NCI-H510A treated with DMSO at 0.1 percent for 48 hours (cell line): ENCODE measurements around the gene PDS5B.
"Not testable (repeated sequence)": the region's sequence is repeated elsewhere in the genome, so short reads cannot be mapped to it uniquely, and the experiment has no call there.

Source experiments
- DNase-seq: peaks from one replicate; lab custom pipeline; 2025; lab: John Stamatoyannopoulos, UW

Gene PDS5B

DNA sequence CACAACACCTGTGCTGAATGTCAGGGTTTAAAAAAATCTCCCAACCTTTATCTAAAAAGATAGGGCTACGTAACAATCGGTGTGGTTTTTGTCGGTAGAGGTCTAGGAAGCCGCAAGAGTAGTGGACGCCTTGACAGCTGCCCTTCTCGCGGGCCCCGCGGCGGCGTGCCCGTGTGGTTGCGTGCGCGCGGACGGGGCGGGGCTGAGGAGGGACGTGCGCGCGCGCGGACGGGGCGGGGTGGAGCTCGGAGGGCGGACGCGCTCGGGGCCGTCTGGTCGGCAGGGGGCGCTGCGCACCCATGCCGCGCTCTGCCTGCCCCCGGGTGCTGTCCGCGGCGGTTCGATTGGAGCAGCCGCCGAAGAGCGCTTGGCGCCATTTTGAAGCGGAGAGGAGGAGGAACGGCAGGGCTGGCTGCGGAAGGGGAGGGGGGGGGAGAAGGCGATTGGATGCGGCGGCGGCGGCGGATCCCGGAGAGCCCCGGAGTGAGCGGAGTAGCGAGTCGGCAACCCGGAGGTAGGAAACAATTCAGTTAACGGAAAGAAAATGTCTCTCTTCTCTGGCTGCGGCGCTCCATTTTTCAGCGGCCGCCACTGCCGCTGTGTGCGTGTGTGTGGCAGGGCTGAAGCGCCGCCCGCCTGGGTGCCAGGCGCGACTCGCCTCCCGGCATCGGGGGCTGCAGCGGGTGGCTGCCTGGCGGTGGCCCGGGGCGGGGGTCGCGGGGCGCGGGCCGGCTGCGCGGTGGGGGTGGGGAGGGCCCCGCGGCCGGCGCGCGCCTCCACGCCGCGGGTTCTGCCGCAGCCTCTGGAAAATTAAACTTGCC is at the start of gene PDS5B:
PDS5B (plus strand) TSS at position 373 of the 821 bp plus-strand sequence. CDS start 62,321 bp downstream, outside the sequence.
- peak; percentile 80 for DNase-seq

DNA sequence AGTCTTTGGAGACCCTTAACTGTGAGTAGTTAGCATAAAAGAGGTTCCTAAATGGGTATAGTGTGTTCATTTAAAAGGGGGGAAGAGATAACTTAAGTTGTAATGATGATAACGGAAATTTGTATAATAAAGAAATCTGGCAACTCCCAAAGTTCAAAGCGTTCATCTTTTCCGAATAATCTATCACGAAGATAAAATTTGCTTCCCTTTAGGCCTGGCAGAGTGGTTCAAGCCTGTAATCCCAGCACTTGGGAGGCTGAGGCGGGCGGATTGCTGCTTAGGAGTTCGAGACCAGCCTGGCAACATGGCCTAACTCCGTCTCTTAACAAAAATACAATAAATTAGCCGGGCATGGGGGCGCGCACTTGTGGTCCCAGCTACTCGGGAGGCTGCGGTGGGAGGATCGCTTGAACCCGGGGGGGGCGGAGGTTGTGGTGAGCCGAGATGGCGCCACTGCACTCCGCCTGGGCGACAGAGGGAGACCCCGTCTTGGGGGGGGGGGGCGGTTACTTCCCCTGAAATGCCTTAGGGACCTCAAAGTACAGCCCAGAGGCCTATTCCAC is 48.6 kb upstream of the PDS5B start:
- no peak for DNase-seq

- DNase-seq, result no peak
Measured at GRCh38 chr13:32538143-32538620, 48.1 kb upstream of the PDS5B start.

DNA sequence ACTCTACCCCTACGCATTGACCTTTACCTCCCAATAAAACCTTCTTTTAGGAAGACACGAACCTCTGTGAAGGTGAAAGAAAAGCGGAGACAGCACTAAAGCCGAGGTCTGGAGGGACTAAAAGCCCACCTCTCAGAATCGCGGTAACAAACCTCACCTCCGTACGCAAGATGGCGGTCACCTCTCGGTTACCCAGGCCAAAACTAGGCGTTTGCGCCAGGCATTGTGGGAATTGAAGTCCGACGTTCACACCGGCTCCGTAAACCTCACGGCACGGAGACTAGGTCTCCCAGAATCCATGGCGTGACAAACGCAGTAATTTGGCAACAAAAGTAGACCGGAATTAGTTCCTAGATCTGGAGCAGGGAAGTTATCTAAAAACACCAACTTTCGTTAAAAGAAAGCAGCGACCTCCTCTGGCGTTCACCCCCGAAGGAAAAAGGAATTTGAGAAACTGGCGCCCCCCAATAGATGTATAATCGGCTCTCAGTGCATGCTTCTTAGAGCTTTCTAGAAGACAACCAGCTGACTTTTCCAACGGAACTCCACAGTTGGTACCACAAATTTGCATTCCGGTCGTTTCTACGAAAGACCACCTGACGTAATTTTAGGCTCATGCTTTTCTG is 47.5 kb upstream of the PDS5B start, which contains the start of gene N4BP2L2:
N4BP2L2 (minus strand) TSS at position 175 of the 626 bp plus-strand sequence. CDS start 1,768 bp downstream, outside the sequence.
- peak; percentile 78 for DNase-seq

DNA sequence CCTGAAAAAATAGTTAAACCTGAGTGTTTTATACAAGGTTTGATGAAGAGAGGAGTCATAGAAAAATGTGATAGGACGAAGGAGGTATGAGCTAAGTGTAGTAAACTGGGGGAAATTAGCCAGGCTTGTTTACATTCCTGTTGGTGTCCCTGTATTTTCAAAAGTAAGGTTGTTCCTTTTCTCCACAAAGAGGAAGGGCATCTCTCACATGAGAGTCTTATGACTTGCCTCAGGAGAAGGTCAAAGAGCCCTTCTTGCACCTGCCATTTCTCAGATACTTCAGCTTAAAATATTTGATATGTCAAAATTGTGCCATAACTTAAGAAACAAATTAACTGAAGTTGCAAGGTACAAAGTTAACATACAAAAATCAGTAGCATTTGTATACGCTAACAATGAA is 44.0 kb upstream of the PDS5B start:
- DNase-seq, result no peak

GRCh38 chr13:32545083-32545482 is 41.2 kb upstream of the PDS5B start:
- DNase-seq, result no peak

DNA sequence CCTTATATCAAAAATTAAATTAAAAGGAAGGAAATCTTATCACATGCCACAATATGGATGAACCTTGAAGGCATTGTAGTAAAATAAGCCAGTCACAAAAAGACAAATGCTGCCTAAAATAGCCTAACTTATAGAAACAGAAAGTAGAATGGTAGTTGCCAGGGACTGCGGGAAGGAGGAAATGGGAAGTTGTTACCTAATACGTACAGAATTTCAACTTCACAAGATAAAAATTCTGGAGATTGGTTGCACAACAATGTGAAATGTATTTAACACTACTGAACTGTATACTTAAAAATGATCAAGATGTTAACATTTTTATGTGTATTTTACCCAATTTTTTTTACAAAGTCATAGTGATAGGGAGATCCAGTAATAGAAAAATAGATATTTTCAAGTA is 37.4 kb upstream of the PDS5B start:
- DNase-seq, result no peak

GRCh38 chr13:32549788-32550187 is 36.5 kb upstream of the PDS5B start:
- DNase-seq, result no peak

DNA sequence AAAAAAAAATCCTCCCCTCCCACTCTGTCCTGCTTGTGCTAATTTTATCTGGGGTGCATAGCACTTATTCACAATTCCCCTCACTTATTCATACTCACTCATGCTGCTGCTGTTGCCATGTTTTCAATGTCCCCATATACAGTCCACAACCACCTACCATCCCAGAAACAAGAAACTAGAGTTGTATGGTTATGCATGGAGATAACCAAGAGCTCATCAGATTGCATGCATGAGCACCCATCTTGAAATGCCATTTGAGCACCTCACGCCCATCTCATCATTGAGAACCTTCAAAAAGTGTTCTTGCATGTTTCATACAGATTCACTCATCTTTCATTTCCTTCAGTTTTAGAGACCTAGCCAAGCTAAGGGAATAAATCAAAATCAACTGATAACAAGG is 32.5 kb upstream of the PDS5B start:
- DNase-seq, result no peak

DNA sequence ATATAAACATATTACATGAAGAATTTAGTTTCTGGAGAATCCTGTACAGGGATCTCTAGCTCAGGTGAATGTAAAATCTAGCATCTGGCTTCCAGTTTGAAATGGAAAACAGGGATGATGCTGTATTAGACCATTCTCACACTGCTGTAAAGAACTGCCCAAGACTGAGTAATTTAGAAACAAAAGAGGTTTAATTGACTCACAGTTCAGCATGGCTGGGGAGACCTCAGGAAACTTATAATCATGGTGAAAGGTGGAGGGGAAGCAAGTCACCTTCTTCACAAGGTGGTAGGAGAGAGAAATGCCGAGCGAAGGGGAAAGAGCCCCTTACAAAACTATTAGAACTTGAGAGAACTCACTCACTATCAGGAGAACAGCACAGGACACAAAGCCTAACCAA is 30.6 kb upstream of the PDS5B start:
- no peak for DNase-seq

DNA sequence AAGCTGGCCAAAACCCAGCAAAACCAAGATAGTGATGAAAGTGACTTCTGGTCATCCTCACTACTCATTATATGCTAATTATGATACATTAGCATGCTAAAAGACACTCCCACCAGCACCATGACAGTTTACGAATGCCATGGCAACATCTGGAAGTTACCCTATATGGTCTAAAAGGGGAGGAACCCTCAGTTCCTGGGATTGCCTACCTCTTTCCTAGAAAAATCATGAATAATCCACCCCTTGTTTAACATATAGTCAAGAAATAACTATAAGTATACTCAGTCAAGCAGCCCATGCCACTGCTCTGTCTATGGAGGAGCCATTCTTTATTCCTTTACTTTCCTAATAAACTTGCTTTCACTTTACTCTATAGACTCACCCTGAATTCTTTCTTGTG is 25.4 kb upstream of the PDS5B start:
- not testable (repeated sequence) for DNase-seq

- not testable (repeated sequence) for DNase-seq
Measured at GRCh38 chr13:32575687-32576086, 10.6 kb upstream of the PDS5B start.

GRCh38 chr13:32577032-32577431 is 9.2 kb upstream of the PDS5B start:
- no peak for DNase-seq

DNA sequence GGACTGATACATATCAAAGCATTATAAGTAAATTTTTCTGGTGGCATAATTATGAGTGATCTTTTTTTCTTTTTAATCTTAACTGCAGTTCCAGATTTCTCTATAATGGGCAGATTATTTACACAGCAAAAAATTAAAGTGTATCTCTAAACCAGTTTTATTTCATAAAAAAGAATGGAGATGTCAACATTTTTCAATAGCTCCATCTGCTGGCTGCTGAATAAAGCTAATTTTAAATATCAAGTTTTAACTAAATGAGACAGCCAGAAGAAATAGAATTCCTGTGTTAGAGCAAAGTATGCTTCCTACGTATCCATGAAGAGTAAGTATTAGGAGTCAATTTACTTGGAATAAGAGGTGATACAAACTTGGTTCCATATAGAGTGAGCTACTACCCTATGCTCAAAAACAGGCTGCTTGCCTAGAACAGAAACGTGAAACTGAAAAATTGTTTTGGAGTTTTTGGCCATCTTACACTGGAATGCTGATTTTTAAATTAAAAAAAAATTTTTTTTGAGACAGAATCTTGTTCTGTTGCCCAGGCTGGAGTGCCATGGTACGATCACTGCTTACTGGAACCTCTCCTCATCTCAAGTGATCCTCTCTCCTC is 5.0 kb upstream of the PDS5B start:
- DNase-seq, result no peak

- no peak for DNase-seq
Measured at GRCh38 chr13:32582281-32582680, 4.0 kb upstream of the PDS5B start.

GRCh38 chr13:32582991-32583390 is 3.3 kb upstream of the PDS5B start:
- DNase-seq, result no peak

DNA sequence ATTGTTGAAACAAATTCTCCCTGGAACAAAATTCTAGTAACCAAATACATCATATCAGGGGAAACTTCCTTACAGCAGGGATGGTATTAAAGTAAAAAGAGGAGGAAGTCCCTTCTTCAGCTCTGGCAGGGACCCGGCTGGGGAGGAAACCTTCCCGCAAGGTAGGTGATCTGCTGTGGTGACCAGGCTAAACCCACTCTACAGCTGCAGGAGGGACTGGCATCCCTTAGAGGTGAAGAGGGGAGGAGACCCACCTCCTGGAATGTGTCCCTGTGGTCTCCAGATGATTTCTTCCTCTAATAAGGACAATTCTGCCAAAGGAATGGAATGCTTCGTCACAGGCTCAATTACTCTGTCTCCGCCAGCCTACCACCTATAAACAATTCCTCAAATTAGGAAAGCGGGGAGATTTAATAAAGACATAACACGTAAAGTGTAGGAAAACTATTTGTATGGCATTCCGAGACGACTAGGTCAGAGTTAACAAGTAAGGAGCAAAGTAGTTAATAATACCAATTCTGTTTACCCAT is 637 bp upstream of the PDS5B start:
- DNase-seq, result no peak

DNA sequence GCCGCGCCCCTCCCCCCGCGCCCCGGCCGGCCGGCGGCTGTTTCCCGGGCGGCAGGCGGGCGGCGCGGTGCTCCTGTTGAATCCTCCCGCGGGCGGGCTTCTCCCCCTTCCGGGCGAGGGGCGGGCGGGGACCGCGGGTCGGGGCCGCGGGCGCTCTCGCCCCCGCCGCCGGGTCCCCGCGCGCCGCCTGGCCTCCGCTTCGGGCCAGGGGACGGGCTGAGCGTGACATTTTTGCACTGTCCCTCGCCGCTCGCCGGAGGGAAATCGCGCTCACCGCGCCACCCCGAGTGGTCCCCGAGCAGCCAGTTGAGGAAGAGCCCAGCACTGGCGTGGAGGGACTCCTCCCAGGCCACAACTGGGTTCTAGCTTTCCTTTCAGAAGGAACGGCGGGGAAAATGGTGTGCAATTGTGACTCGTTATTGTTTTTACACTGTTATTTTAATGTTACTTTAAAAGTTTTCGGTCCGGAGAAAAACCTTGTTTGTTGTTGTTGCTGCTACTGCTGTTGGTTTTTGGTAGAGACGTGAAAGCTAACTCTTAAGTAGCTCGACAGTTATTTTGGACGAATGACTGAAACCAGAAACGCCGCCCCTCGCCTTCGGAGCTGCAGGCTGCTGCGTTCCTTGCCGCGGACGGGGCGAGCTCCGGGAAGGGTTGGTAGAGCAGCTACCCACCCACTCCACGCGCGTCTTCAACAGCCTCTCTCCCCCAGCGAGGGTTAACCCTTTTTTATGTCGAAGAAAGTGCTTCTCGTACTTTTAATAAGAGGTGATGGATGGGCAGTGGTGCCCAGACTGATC is 959 bp downstream of the PDS5B start:
- peak; percentile 20 for DNase-seq

- DNase-seq, result peak; percentile 20
Measured at GRCh38 chr13:32587811-32588170, 1.5 kb downstream of the PDS5B start.

GRCh38 chr13:32588736-32589135 is 2.5 kb downstream of the PDS5B start:
- DNase-seq, result no peak

DNA sequence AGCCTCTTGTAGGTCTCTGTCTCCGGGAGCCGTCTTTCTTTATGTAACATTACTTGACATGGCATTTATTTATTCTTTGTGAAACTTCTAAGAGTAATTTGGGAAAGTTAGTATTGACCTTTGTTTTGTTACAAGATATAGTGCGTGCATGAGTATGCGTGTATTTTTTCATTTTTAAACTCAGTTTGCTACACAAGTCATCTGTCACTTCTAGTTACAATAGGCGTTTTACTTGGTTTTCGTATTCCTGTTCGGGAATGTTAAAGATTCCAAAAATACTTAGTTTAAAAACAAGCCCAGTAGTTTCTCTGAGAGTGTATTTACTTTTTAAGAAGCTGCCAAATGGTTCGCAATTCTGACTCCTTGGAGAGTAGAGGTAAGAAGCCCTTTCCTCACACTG is 3.2 kb downstream of the PDS5B start:
- DNase-seq, result no peak
